ENCODE data around the gene DPH1. TPM values are rescaled to one million over a fixed set of nuclear protein-coding genes. Genes with fewer than 3 reads are reported as not detected.

Gene DPH1
- total RNA-seq, 4 donors from 2014 or later = 47.2 to 59.9 (median 57.7) TPM

- Histone ChIP-seq H3K4me1 (peaks cover 26% of the 10 kb centered on the region in 2 donors), H3K27me3 (no peaks in the 10 kb centered on the region), H3K9me3 (no peaks in the 10 kb centered on the region), H3K27ac (peak overlapping the region; percentile 85 to 97 (median 92)), H3K36me3 (peaks cover 0 to 41% of the 10 kb centered on the region in 2 donors), H3K4me3 (peak overlapping the region; percentile 72 to 100 (median 80))
- intact Hi-C loops (cut with DNase I; ENCODE audit: low total_unique reads) (loop anchor here (10.0 kb wide), 1 partner anchor 466 kb away; no protein-coding TSS in a partner anchor), in situ Hi-C loops (cut with MboI; ENCODE audit: low sequenced_read_pairs in 4 of 4) (loop anchor here (25.0 kb wide), 2 partner anchors 354 to 379 kb away; partner anchors contain the start of gene PRPF8 (in 1 of the 4))
- DNase-seq (no peak), ATAC-seq (no peak)
- TF ChIP-seq POLR2A (IDR thresholded peaks at IDR 0.05) (no peak), CTCF (IDR thresholded peaks at IDR 0.05 in 4 of 5, conservative IDR thresholded peaks at IDR 0.05 in 1 of 5) (no peak)
Measured at GRCh38 chr17:2040942-2041560, 11.1 kb downstream of the DPH1 start.

GRCh38 chr17:2041561-2042389, 11.8 kb downstream of the DPH1 start, which contains the start of gene OVCA2:
Gene OVCA2 (plus strand): TSS chr17:2042022. CDS start chr17:2042048, 26 bp downstream.
- ATAC-seq = peak; percentile 88 to 93
- in situ Hi-C loops (cut with MboI; ENCODE audit: low sequenced_read_pairs in 4 of 4) (loop anchor here (25.0 kb wide), 2 partner anchors 354 to 379 kb away; partner anchors contain the start of gene PRPF8 (in 1 of the 4)), intact Hi-C loops (cut with DNase I; ENCODE audit: low total_unique reads) (loop anchor here (1.0 to 10.0 kb wide), 2 partner anchors 133 to 467 kb away; no protein-coding TSS in a partner anchor)
- peaks cover 26% of the 10 kb centered on the region in 2 donors for H3K4me1 ChIP-seq
- peak; percentile 85 to 87 for DNase-seq
- no peaks in the 10 kb centered on the region for H3K9me3 ChIP-seq
- H3K27me3 ChIP-seq = no peaks in the 10 kb centered on the region
- peaks cover 0 to 34% of the 10 kb centered on the region in 2 donors for H3K36me3 ChIP-seq
- TF ChIP-seq CTCF (IDR thresholded peaks at IDR 0.05 in 4 of 5, conservative IDR thresholded peaks at IDR 0.05 in 1 of 5) = peak; percentile 48 to 69 (median 63)
- peak; percentile 55 to 67 for TF ChIP-seq POLR2A (IDR thresholded peaks at IDR 0.05)
- H3K4me3 ChIP-seq = peak within 1 kb of the TSS; percentile 72 to 100 (median 80)
- H3K27ac ChIP-seq = peak within 1 kb of the TSS; percentile 85 to 97 (median 92)

- peak; percentile 2 to 13 for ATAC-seq
- Histone ChIP-seq H3K36me3 (peaks cover 0 to 27% of the 10 kb centered on the region in 2 donors), H3K4me1 (peaks cover 26% of the 10 kb centered on the region in 2 donors), H3K27me3 (no peaks in the 10 kb centered on the region), H3K9me3 (no peaks in the 10 kb centered on the region), H3K4me3 (peak overlapping the region; percentile 72 to 100 (median 80)), H3K27ac (peak overlapping the region; percentile 85 to 97 (median 92))
- intact Hi-C loops (cut with DNase I; ENCODE audit: low total_unique reads) = loop anchor here (1.0 to 10.0 kb wide), 2 partner anchors 134 to 468 kb away; no protein-coding TSS in a partner anchor
- in situ Hi-C loops (cut with MboI; ENCODE audit: low sequenced_read_pairs in 4 of 4) = loop anchor here (25.0 kb wide), 2 partner anchors 355 to 380 kb away; partner anchors contain the start of gene PRPF8 (in 1 of the 4)
- DNase-seq = no peak
- no peak for TF ChIP-seq CTCF (IDR thresholded peaks at IDR 0.05 in 4 of 5, conservative IDR thresholded peaks at IDR 0.05 in 1 of 5)
- no peak for TF ChIP-seq POLR2A (IDR thresholded peaks at IDR 0.05)
Measured at GRCh38 chr17:2042390-2042847, 12.5 kb downstream of the DPH1 start.

GRCh38 chr17:2042933-2043332, 13.0 kb downstream of the DPH1 start:
- no peak for DNase-seq
- in situ Hi-C loops (cut with MboI; ENCODE audit: low sequenced_read_pairs in 4 of 4) = loop anchor here (25.0 kb wide), 2 partner anchors 356 to 381 kb away; partner anchors contain the start of gene PRPF8 (in 1 of the 4)
- Histone ChIP-seq H3K4me1 (peaks cover 26% of the 10 kb centered on the region in 2 donors), H3K4me3 (peak overlapping the region; percentile 72 to 100 (median 80)), H3K36me3 (peaks cover 0 to 23% of the 10 kb centered on the region in 2 donors), H3K27me3 (peaks cover 0 to under 1% (median 0%) of the 10 kb centered on the region in 3 donors), H3K27ac (peak overlapping the region; percentile 85 to 97 (median 92)), H3K9me3 (no peaks in the 10 kb centered on the region)
- TF ChIP-seq POLR2A (IDR thresholded peaks at IDR 0.05) = no peak
- no peak for ATAC-seq
- intact Hi-C loops (cut with DNase I; ENCODE audit: low total_unique reads) = loop anchor here (1.0 to 10.0 kb wide), 2 partner anchors 135 to 468 kb away; no protein-coding TSS in a partner anchor
